ENCODE measurements around the gene SSTR3. TPM values are rescaled to one million over a fixed set of nuclear protein-coding genes. Genes with fewer than 3 reads are reported as not detected.

Gene SSTR3
- total and polyA plus RNA-seq, 9 of the 15 experiments (the other 6 are each of a cell fraction or from before 2014, with no cell fraction given) = 0.03 TPM; not detected in 8

- TF ChIP-seq TEAD4 (IDR thresholded peaks at IDR 0.05; ENCODE audit: low read length) = peak; percentile 42
- no peak for TF ChIP-seq TEAD4 (CRISPR knock-in tag; IDR thresholded peaks at IDR 0.05; ENCODE audit: borderline replicate concordance)
- TF ChIP-seq MAFF (IDR thresholded peaks at IDR 0.05; ENCODE audit: low read length) = no peak
- no peak for TF ChIP-seq KAT2B (IDR thresholded peaks at IDR 0.05; ENCODE audit: low read depth, low read length)
- TF ChIP-seq CXXC5 (CRISPR knock-in tag; IDR thresholded peaks at IDR 0.05) = peak; percentile 42
- TF ChIP-seq CBFA2T2 (conservative IDR thresholded peaks at IDR 0.05) = no peak
- peak; percentile 46; the same call in 1 of the 2 replicates for TF ChIP-seq MYC (IDR thresholded peaks at IDR 0.05; ENCODE audit: low read depth, low read length)
- no peak for TF ChIP-seq MYC (CRISPR knock-in tag; IDR thresholded peaks at IDR 0.05; ENCODE audit: borderline replicate concordance, low read depth)
- no peak for TF ChIP-seq E2F1 (CRISPR knock-in tag; IDR thresholded peaks at IDR 0.05)
- TF ChIP-seq ZNF263 (CRISPR knock-in tag; IDR thresholded peaks at IDR 0.05; ENCODE audit: borderline replicate concordance) = no peak
- no peak for TF ChIP-seq SREBF1 (IDR thresholded peaks at IDR 0.05; ENCODE audit: borderline replicate concordance, low read depth, low read length)
- TF ChIP-seq CHD2 (IDR thresholded peaks at IDR 0.05; ENCODE audit: low read depth, low read length) = peak; percentile 59
- TF ChIP-seq SMARCA4 (IDR thresholded peaks at IDR 0.05) = 0 out of 2 replicates have a peak, but pooled peaks have one; percentile 14
- TF ChIP-seq ATF7 (IDR thresholded peaks at IDR 0.05) = no peak
- peak in 1 of 2 experiments; percentile 36 for TF ChIP-seq E2F6 (IDR thresholded peaks at IDR 0.05; ENCODE audit: borderline replicate concordance in 1 of 2, extremely low read depth in 1 of 2, insufficient read depth in 1 of 2, insufficient read length in 1 of 2, low read depth in 1 of 2, low read length in 1 of 2, poor library complexity in 1 of 2, severe bottlenecking in 1 of 2)
- TF ChIP-seq SMAD4 (CRISPR knock-in tag; conservative IDR thresholded peaks at IDR 0.05) = no peak
- TF ChIP-seq MNT (conservative IDR thresholded peaks at IDR 0.05) = 0 out of 4 replicates have a peak, but pooled peaks of 1 of the 2 experiments have one; percentile 16
- peak; percentile 96 for TF ChIP-seq ZNF12 (CRISPR knock-in tag; IDR thresholded peaks at IDR 0.05)
- TF ChIP-seq TOE1 (IDR thresholded peaks at IDR 0.05; ENCODE audit: borderline replicate concordance) = 0 out of 2 replicates have a peak, but pooled peaks have one; percentile 29
- TF ChIP-seq TOE1 (CRISPR knock-in tag; IDR thresholded peaks at IDR 0.05; ENCODE audit: borderline replicate concordance, low read depth) = no peak
- TF ChIP-seq SAFB (IDR thresholded peaks at IDR 0.05; ENCODE audit: borderline replicate concordance, low read depth, low read length) = 0 out of 2 replicates have a peak, but pooled peaks have one; percentile 30
- TF ChIP-seq KLF6 (CRISPR knock-in tag; IDR thresholded peaks at IDR 0.05; ENCODE audit: borderline replicate concordance) = no peak
- TF ChIP-seq MTA1 (IDR thresholded peaks at IDR 0.05; ENCODE audit: borderline replicate concordance) = peak; percentile 71; the same call in 1 of the 2 replicates
- TF ChIP-seq ZNF184 (CRISPR knock-in tag; IDR thresholded peaks at IDR 0.05) = no peak
- peak; percentile 42 for TF ChIP-seq HNRNPLL (IDR thresholded peaks at IDR 0.05; ENCODE audit: low read depth, low read length, poor library complexity, severe bottlenecking)
- peak; percentile 18 to 57 for TF ChIP-seq RAD21 (CRISPR knock-in tag; conservative IDR thresholded peaks at IDR 0.05 in 1 of 2, IDR thresholded peaks at IDR 0.05 in 1 of 2)
Measured at GRCh38 chr22:37259540-37260029, 47.3 kb upstream of the SSTR3 start (continued).

All from K562 (cell line).